HL-60 (cell line): ENCODE data around the gene TBC1D16.

Experiments used
- DNase-seq, 2 experiments: peaks; one replicate each; pipeline ENCODE4 v3.0.0-alpha.2; 2010 to 2020; ENCODE audit warnings: low read depth in 1 of 2, low spot score in 1 of 2
- H3K27ac ChIP-seq: fragments of 250-450 bp; sonication (Bioruptor Pico); replicated peaks from 2 replicates; pipeline ENCODE4 v1.5.1; 2020; ENCODE audit warnings: mild to moderate bottlenecking, moderate library complexity
- H3K27me3 ChIP-seq: fragments of 250-450 bp; sonication (Bioruptor Pico); 2 replicates; pipeline ENCODE4 v1.5.1; 2021; ENCODE audit warnings: mild to moderate bottlenecking, moderate library complexity; ENCODE audit not compliant: insufficient read depth, poor library complexity, severe bottlenecking
- H3K4me3 ChIP-seq: replicated peaks from 2 replicates; pipeline ENCODE4 v1.5.1; 2011; ENCODE audit warnings: mild to moderate bottlenecking, control low read depth, low read length; ENCODE audit not compliant: insufficient read depth
- CTCF ChIP-seq: IDR thresholded peaks from one replicate; pipeline ENCODE4 v1.5.1; 2011; ENCODE audit warnings: low read length, control low read depth, inconsistent platforms; ENCODE audit not compliant: insufficient read depth
- GABPA ChIP-seq: IDR thresholded peaks from 2 replicates; pipeline ENCODE4 v1.6.1; 2012; ENCODE audit warnings: low read depth
- POLR2AphosphoS5 ChIP-seq: IDR thresholded peaks from 2 replicates; pipeline ENCODE4 v1.6.1; 2012; ENCODE audit warnings: low read depth
- REST ChIP-seq: IDR thresholded peaks from 2 replicates; pipeline ENCODE4 v1.6.1; 2012; ENCODE audit warnings: low read depth; ENCODE audit not compliant: insufficient replicate concordance
- SPI1 ChIP-seq: IDR thresholded peaks from 2 replicates; pipeline ENCODE4 v1.6.1; 2012; ENCODE audit warnings: low read depth, mild to moderate bottlenecking, borderline replicate concordance

Gene TBC1D16

DNA sequence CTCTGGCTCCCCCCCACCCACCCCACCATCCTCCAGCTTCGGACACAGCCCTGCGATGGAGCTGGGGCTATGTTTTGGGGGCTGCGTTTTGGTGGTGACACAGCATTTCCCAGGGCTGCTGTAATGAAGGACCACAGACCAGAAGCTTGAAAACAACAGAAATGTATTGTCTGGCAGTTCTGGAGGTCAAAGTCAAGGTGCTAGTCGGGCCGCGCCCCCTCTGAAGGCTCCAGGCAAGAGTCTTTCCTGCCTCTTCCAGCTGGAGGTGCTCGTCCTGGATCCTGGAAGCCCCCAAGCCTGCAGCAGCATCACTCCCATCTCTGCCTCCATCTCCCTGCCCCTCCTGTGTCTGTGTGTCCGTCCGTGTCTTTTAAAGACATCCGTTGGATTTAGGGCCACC, 50.8 kb downstream of the TBC1D16 start:
- TF ChIP-seq POLR2AphosphoS5 (no peak), CTCF (no peak), GABPA (no peak), SPI1 (no peak), REST (no peak)
- no peak overlapping the region for H3K27ac ChIP-seq
- H3K4me3 ChIP-seq = no peak overlapping the region
- peaks cover 13% of the 10 kb centered on the region for H3K27me3 ChIP-seq
- DNase-seq = no peak

DNA sequence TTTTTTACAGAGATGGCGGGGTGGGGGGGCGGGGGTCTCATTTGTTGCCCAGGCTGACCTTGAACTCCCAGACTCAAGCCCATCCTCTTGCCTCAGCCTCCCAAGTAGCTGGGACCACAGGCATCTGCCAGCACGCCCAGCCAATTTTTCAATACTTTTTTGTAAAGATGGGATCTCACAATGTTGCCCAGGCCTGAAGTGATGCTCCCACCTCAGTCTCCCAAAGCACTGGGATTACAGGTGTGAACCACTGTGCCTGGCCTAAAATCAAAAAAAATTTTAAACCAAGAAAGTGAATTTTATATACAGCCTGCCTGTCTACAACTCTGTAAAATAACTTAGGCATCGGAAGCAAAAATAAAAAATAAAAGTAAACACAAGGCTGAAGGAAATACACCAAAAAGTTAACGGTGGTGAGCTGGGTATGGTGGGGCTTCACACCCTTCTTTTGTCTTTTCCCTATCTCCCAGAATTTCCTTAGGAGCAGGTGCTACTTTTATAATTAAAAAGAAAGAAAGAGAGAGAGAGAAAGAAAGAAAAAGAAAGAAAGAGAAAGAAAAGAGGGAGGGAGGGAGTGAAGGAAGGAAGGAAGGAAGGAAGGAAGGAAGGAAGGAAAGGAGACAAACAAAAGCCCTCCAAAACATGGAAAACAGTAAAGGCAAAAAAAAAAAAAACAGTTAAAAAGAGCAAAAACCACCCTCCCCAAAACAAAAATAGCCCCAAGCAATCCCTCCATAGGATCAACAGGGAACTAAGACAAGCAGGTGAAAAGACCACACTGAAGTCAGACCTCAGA, 51.4 kb downstream of the TBC1D16 start:
- DNase-seq = no peak
- TF ChIP-seq SPI1 (no peak), CTCF (no peak), POLR2AphosphoS5 (no peak), REST (no peak), GABPA (no peak)
- Histone ChIP-seq H3K4me3 (no peak overlapping the region), H3K27ac (no peak overlapping the region), H3K27me3 (peaks cover 13% of the 10 kb centered on the region)

DNA sequence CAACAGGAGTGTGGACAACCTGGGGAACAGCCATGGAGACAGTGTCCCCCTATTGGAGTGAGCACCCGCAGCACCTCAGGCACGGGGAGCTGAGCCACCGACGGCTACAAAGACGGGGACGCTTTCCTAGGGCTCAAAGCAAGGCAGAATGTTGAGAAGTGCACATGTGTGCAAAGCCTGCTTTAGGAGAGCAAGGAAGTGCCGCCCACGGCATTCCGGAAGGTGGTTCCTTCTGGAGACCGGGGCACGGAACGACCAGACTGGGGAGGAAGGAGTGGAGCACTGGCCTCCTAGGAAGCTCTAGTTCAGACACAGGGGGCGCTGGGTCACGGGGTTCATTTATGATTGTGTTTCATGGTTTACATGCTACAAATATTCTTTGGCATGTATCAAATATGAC, 52.2 kb downstream of the TBC1D16 start:
- no peak overlapping the region for H3K27ac ChIP-seq
- no peak for DNase-seq
- H3K4me3 ChIP-seq = no peak overlapping the region
- H3K27me3 ChIP-seq = peaks cover 9% of the 10 kb centered on the region
- no peak for TF ChIP-seq CTCF

DNA sequence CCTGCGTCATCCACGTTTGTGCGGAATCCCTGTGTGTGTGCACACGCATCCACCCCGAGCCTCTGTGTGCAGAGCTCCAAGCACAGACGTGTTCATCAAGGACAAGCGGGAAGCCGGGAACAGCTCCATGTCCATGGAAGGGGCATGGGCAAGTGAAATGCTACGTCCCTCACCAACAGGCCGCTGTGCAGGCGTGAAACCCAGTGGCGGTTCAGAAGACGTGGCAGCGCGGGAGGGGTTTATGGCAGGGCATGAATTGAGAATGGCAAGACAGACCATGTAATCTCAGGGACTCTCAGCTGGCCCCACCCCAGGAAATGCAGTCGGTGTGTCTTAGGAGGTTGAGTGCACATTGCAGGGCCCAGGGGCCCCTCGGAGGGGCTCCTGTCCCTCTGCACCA, 52.7 kb downstream of the TBC1D16 start:
- no peak overlapping the region for H3K27ac ChIP-seq
- no peak overlapping the region for H3K4me3 ChIP-seq
- no peak for DNase-seq
- TF ChIP-seq GABPA = no peak
- peaks cover 7% of the 10 kb centered on the region for H3K27me3 ChIP-seq
